DMS79 (cell line): ENCODE data around the gene SLC9A1.

ENCODE experiments used
- DNase-seq: peaks from one replicate; lab custom pipeline; 2025; lab: John Stamatoyannopoulos, UW

The SLC9A1 gene

DNA sequence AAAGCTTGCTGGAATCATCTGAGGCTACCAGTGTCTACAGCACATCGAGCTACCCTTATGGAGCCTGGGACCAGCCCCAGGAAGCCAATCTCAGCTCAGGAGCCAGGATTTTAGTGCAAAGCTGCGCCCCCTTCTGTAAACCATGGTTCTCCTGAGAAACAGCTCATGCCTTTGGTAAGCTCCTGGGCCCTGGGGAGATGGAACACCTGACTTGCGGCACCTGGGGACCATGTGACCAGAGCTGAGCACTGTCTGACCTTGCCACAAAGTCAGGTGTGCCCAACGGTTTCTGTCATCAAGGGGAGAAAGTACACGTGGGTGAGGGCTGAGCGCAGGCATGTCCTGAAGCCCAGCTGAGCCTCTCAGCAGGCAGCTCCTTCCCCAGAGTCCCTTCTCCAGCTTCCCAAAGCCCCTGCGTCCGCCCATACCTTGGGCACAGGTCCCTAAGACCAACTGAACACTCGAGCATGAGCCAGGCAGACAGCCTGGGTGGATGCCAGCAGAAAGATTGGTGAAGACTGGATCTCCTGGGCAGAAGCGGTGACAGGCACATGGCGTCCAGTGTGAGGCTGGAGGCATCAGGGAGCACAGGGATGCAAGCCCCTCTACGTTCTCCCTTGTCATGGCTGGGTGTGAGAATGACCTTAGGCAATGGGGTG is 84.4 kb downstream of the SLC9A1 start:
- DNase-seq, result peak; percentile 56

DNA sequence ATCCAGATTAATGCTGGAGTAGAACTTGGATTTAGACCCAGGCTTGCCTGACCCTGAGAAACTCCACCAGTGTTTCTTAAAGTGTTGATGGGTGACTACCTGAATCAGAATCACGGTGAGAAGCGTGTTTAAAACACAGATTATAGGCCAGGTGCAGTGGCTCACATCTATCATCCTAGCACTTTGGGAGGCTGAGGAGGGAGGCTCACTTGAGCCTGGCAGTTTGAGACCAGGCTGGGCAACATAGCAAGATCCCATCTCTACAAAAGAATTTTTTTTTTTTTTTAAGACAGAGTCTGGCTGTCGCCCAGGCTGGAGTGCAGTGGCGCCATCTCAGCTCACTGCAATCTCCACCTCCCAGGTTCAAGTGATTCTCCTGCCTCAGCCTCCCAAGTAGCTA is 86.0 kb downstream of the SLC9A1 start:
- no peak for DNase-seq

DNA sequence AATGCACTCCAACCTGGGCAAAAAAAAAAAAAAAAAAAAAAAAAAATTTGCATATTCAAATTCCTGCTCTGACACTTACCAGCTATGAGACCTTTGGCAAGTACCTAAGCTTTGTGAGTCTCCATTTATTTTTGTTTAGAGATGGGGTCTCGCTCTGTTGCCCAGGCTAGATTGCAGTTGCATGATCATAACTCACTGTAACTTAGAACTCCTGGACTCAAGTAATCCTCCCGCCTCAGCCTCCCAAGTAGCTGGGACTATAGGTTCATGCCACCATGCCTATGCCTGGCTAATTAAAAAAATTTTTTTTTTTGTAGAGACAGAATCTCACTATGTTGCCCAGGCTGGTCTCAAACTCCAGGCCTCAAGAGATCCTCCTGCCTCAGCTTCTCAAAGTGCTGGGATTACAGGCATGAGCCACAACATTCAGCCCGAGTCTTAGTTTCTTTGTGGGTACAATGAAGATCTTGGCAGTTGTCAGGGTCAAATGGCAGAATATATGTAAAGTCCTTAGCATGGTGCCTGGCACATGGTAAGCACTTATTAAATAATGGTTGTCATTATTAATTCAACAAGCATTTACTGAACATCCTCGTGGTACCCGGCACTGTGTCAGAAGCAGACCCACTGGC is 88.8 kb downstream of the SLC9A1 start:
- no peak for DNase-seq

DNA sequence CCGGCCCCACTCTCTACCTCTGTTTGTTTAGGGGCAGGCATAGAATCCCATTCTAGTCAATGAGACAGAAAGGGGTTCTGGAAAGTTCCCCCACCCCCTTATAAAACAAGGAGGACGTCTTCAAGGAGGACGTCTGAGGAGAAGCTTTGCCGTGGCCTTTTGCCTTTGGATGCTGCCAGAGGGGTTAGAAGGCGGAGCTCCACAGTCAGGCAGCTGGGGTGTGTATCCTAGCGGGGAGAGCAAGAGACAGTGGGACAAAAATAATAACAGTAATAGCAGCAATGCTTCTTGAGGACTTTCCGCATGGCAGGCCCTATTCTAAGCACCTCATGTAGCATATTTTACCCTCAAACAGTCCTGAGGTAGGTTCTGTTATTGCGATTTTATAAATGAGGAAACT is 94.0 kb downstream of the SLC9A1 start:
- DNase-seq, result no peak

DNA sequence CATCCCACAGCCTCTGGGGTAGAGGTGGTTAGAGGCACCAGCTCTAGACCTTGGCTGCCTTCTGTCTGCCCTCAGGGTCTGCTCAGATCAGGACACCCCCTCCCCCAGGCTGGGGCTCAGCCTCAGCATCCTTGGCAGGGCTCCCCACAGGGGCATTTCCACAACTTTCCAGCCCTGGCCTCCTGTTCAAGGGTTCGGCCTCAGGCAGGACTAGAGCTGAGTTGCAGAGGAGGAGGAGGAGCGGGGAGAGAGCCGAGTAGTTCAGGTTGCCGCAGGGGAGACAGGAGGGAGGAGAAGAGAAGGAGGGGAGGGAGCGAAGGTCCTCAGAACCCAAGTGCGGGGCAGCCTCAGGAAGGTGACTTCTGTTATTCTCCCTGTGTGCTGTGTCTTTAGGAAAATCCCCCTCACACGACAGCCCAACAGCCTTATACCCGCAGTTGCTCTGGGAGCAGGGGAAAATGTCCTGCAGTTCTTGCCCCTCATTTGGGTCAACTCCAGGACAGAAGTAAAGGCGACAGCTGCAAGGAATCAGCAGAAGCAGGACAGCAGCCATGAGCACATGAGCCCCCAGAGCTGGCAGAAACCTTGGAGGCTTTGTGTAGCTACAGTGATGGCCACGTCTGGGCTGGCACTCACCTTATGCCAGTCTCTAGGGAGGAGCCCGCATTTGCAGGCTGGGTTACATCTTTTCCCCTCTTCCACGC is 95.8 kb downstream of the SLC9A1 start:
- peak; percentile 77 for DNase-seq

DNA sequence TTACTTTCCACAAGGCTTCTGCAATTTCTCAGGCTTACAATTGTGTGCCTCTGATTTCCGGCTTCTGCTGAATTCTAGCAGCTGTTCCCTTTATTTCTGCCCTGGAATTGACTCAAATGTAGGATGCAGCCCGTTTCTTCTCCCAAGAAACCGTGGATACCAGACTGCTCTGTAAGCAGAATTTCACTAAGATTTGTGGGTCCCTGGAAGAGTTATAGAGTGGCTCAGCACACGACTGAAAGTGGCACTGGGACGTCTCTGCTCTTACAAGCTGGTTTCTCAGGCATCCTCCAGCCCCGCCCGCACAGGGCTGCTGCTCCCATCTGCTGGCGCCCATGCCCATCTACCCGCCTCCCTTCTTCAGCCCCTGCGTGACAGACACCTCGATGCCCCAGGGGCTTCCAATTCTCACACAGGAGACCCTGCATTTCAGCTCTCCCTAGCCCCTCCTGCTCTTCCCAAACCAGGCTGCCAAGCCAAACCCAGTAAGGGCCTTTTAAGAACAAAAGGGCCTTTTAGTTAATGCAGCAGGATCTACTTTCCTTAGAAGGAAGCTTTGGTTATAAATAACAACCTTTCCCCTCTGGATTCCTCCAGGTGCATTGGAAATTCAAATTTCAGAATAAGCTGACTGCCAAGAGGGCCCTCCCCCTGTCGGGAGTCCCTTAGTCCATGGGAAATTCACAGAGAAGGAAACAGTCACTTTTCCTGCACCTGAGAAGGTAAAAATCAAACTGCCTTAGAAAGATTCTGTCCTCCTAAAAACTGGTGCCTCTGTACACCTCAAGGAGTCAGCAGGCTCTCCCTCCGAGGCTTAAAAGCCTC is 96.9 kb downstream of the SLC9A1 start:
- peak; percentile 73 for DNase-seq

DNA sequence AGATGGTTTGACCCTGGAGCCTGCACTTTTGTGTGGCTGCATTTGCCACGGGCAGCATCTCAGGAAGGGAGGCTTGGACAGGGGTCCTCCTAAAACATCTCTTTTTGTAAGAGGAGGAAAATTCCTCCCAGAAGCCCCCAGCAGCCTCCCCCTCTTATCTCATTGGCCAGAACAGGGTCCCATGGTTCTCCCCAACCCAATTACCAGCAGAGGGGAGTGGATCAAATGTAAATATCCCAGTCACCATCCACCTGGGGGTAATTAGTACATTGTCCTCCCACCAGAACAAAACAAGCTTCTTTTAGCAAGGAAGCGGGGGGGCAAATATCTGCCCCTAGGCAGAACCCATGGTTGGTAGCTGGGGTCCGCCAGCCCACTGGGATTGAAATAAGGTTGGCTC is 97.5 kb downstream of the SLC9A1 start:
- peak; percentile 45 for DNase-seq

DNA sequence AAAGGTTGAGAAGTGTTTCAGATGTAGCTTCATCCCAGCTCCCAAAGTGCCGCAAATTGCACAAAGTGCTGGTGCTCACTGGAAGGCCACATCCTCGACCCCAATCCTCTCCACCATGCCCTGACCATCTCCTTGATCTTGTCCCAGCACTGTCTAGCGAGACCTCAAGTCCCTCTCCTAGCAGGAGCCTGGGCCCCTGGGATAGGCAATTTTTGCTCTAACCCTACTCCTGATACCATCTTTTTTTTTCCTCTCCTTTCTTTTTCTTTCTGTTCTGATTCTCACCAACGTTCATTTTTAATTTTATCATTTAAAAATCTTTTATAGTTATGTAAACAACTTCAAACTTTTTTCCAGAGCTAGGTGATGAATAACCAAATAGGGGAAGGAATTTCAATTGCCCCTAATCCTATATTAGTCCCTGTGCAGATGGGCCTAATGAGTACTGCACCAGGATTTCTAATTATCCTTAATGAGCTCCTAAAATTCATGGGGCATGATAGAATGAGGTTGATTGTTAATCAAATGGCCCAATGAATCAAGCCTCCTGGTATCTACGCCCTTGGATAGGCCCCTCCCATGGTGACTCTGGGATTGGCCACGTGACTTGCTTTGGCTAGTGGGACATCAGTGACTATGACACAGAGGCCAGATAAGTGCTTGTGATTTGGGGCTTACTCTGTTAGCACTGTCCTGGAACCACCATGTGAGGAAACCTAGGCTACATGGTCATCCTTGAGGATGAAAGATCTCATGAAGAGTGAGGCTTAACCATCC is 100.8 kb downstream of the SLC9A1 start:
- no peak for DNase-seq

DNA sequence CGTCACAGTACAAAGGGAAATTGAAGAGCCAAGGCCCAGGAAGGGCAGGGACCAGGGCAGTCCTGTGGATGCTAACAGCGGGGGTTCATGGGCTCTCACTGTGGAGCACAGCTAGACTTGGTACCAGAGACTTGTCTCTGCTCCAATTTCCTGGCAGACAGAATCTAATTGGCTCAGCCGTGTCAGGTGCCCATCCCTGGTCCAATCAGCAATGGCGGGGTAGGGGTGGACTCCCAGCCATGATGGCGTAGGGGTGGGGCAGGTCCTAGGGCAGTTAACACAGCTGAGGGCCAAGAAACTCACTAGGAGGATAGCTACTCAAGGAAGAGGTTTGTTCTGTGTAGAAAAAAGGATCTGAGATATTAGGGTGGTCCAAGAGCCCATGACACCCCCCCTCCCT is 102.4 kb downstream of the SLC9A1 start:
- no peak for DNase-seq

DNA sequence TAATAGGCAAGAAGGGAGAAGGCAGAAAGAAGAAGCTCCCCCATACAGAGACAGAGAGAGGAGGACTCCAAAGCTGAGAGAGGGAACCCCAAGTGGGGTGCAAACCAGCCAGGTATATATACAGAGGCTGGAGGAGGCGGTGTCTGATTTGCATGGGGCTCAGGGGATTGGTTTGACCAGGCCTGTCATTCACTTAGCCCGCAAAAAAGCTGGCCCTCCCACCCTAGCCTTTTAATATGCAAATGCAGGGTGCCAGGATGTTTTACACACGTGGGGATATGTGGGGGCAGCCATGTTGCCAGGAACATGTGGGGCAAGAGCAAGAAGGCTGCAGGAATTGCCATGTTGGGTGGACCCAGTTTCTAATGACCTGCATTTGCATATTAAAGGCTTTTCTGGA is 105.3 kb downstream of the SLC9A1 start:
- no peak for DNase-seq

DNA sequence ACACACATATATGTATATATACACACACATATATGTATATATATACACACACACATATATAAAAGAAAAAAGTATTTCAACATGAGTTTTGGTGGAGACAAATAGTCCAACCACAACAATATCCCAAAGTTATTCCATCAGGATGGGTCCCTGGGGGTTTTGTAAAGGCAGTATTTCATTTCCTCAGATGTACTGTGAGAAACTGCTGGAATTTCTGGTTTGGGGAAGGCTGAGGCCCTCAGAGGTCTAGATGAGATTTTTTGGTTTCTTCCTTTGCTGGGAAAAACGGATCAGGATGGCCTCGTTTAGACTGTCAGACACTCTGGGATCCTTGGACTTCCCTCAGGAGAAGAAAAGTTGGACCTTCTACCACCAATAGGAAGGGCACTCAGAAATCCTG is 105.8 kb downstream of the SLC9A1 start:
- DNase-seq, result no peak
